HCT116 (cell line): ENCODE data around the gene KAZN. TPM values are rescaled to one million over a fixed set of nuclear protein-coding genes. Genes with fewer than 3 reads are reported as not detected.

ENCODE experiments used
- ATAC-seq: fragments of 200-7000 bp; cut with Tn5 transposase; 2 replicates; pipeline ENCODE4 v1.9.1; 2020; ENCODE audit warnings: mild to moderate bottlenecking, moderate library complexity
- BruUV-seq: library from RNA; stranded (reverse); fragments of 400-500 nt; replicated peaks from 2 replicates; lab custom pipeline; 2021; lab: Mats Ljungman, UMichigan
- CTCF ChIA-PET: fragments of 300-600 bp; sonication (Branson Sonifier 250); formaldehyde crosslinking; loops from one replicate; lab custom pipeline; 2021; ENCODE audit warnings: antibody characterized with exemption; lab: Charles Lee
- POLR2A ChIA-PET: fragments of 300-600, 350-600 bp; sonication (Branson Sonifier 250); formaldehyde crosslinking; loops from one replicate; lab custom pipeline; 2021; ENCODE audit warnings: antibody characterized with exemption; lab: Charles Lee
- RAD21 ChIA-PET, 2 experiments: fragments of 300-600 bp; sonication (Branson Sonifier 250); formaldehyde crosslinking; loops; one replicate each; lab custom pipeline; 2023; ENCODE audit warnings: low total read pairs in 2 of 2; ENCODE audit not compliant: uncharacterized antibody in 2 of 2, unreplicated experiment in 2 of 2, low non-redundant PET in 1 of 2; lab: Charles Lee
- DNase-seq: peaks from one replicate; pipeline ENCODE4 v3.0.0-alpha.2; 2010; ENCODE audit warnings: low read depth, low spot score
- H2AFZ ChIP-seq: fragments of 200-600 bp; shearing (Covaris generic), sonication (generic); 2 replicates; pipeline ENCODE4 v1.6.1; 2017; ENCODE audit warnings: low read depth, mixed run types, mixed read lengths, antibody characterized with exemption, low read length; ENCODE audit not compliant: poor library complexity, severe bottlenecking
- H3K27ac ChIP-seq: 2 replicates; pipeline ENCODE4 v1.5.1; 2012; ENCODE audit warnings: low read depth, low read length
- H3K27me3 ChIP-seq: fragments of 200-600 bp; sonication (generic); 2 replicates; pipeline ENCODE4 v1.6.1; 2016; ENCODE audit warnings: mixed run types, low read length, mixed read lengths; ENCODE audit not compliant: insufficient read depth
- H3K36me3 ChIP-seq, 2 experiments: fragments of 200-500 bp in 1 of 2; fragments of 200-600 bp in 1 of 2; sonication (Bioruptor generic) in 1 of 2; sonication (generic) in 1 of 2; 2 replicates each; pipeline versions ENCODE4 v1.5.1 to v1.6.1; 2014 to 2016; ENCODE audit warnings: low read length in 2 of 2, inconsistent platforms in 1 of 2, mixed read lengths in 1 of 2, mixed run types in 1 of 2; ENCODE audit not compliant: insufficient read depth in 2 of 2, control insufficient read depth in 1 of 2
- H3K4me1 ChIP-seq, 2 experiments: fragments of 200-600 bp in 1 of 2; sonication (generic) in 1 of 2; 2 replicates each; pipeline versions ENCODE4 v1.5.1 to v1.6.1; 2012 to 2017; ENCODE audit warnings: low read length in 2 of 2, inconsistent platforms in 1 of 2, mild to moderate bottlenecking in 1 of 2, mixed read lengths in 1 of 2, mixed run types in 1 of 2, moderate library complexity in 1 of 2; ENCODE audit not compliant: insufficient read depth in 2 of 2, control insufficient read depth in 1 of 2
- H3K4me2 ChIP-seq: fragments of 200-600 bp; sonication (generic); 2 replicates; pipeline ENCODE4 v1.6.1; 2017; ENCODE audit warnings: mixed run types, low read length, mixed read lengths
- H3K4me3 ChIP-seq, 2 experiments: fragments of 200-600 bp in 1 of 2; sonication (generic) in 1 of 2; replicated peaks in 1 of 2; 2 replicates each; pipeline ENCODE4 v1.5.1; 2011 to 2016; ENCODE audit warnings: low read length in 2 of 2, control low read depth in 1 of 2, low read depth in 1 of 2, mild to moderate bottlenecking in 1 of 2, mixed read lengths in 1 of 2, mixed run types in 1 of 2
- H3K79me2 ChIP-seq: fragments of 200-600 bp; sonication (generic); 2 replicates; pipeline ENCODE4 v1.6.1; 2017; ENCODE audit warnings: mild to moderate bottlenecking, mixed run types, low read length, moderate library complexity, mixed read lengths; ENCODE audit not compliant: insufficient read depth
- H3K9ac ChIP-seq: fragments of 200-600 bp; sonication (generic); 2 replicates; pipeline ENCODE4 v1.6.1; 2016; ENCODE audit warnings: low read length, mixed read lengths
- H3K9me2 ChIP-seq: fragments of 200-600 bp; sonication (generic), shearing (Covaris generic); 2 replicates; pipeline ENCODE4 v1.6.1; 2017; ENCODE audit warnings: mixed run types, mild to moderate bottlenecking, moderate library complexity; ENCODE audit not compliant: insufficient read depth
- H3K9me3 ChIP-seq, 2 experiments: fragments of 200-500 bp in 1 of 2; fragments of 200-600 bp in 1 of 2; sonication (Bioruptor generic) in 1 of 2; sonication (generic) in 1 of 2; 2 replicates each; pipeline ENCODE4 v1.6.1; 2014 to 2017; ENCODE audit warnings: low read length in 2 of 2, mixed read lengths in 2 of 2, inconsistent platforms in 1 of 2, low read depth in 1 of 2, mild to moderate bottlenecking in 1 of 2, mixed run types in 1 of 2, moderate library complexity in 1 of 2; ENCODE audit not compliant: control insufficient read depth in 1 of 2, insufficient read depth in 1 of 2
- H4K20me1 ChIP-seq: fragments of 200-600 bp; sonication (generic), shearing (Covaris generic); 2 replicates; pipeline ENCODE4 v1.6.1; 2017; ENCODE audit warnings: mixed run types, mild to moderate bottlenecking, moderate library complexity; ENCODE audit not compliant: insufficient read depth
- CBX3 ChIP-seq: IDR thresholded peaks from 2 replicates; pipeline ENCODE4 v1.6.1; 2012; ENCODE audit warnings: low read depth
- CEBPB ChIP-seq: IDR thresholded peaks from 2 replicates; pipeline ENCODE4 v1.6.1; 2012; ENCODE audit warnings: low read depth
- EGR1 ChIP-seq: IDR thresholded peaks from 2 replicates; pipeline ENCODE4 v1.6.1; 2012; ENCODE audit warnings: low read depth
- ELF1 ChIP-seq: IDR thresholded peaks from 2 replicates; pipeline ENCODE4 v1.6.1; 2012; ENCODE audit warnings: low read depth, borderline replicate concordance
- EZH2 ChIP-seq: fragments of 200-600 bp; sonication (generic); IDR thresholded peaks from 2 replicates; pipeline ENCODE4 v1.6.1; 2017; ENCODE audit warnings: antibody characterized with exemption, mixed run types
- EZH2phosphoT487 ChIP-seq: fragments of 200-600 bp; IDR thresholded peaks from 2 replicates; pipeline ENCODE4 v1.6.1; 2018; ENCODE audit warnings: antibody characterized with exemption, borderline replicate concordance
- FOSL1 ChIP-seq: IDR thresholded peaks from 2 replicates; pipeline ENCODE4 v1.6.1; 2012; ENCODE audit warnings: low read depth
- JUND ChIP-seq: IDR thresholded peaks from 2 replicates; pipeline ENCODE4 v1.6.1; 2012
- POLR2A ChIP-seq: IDR thresholded peaks from 2 replicates; pipeline ENCODE4 v1.7.0; 2011; ENCODE audit warnings: borderline replicate concordance; ENCODE audit not compliant: insufficient read depth, insufficient read length; ENCODE audit errors: extremely low read depth
- RAD21 ChIP-seq: IDR thresholded peaks from 2 replicates; pipeline ENCODE4 v1.6.1; 2012; ENCODE audit warnings: low read depth, mild to moderate bottlenecking
- SP1 ChIP-seq: IDR thresholded peaks from 2 replicates; pipeline ENCODE4 v1.6.1; 2012; ENCODE audit warnings: low read depth
- SRF ChIP-seq: IDR thresholded peaks from 2 replicates; pipeline ENCODE4 v1.6.1; 2012; ENCODE audit warnings: low read depth
- TCF7L2 ChIP-seq: IDR thresholded peaks from 2 replicates; pipeline ENCODE4 v1.7.0; 2011; ENCODE audit warnings: borderline replicate concordance, inconsistent platforms; ENCODE audit not compliant: insufficient read depth, insufficient read length; ENCODE audit errors: extremely low read depth
- ZFX ChIP-seq: fragments of 450-650 bp; IDR thresholded peaks from 2 replicates; pipeline ENCODE4 v1.6.1; 2017
- intact Hi-C: fragments of 100-400 bp; cut with micrococcal nuclease; formaldehyde crosslinking; loops from 2 replicates; pipeline ENCODE4 v1.10.0; 2022
- total RNA-seq: library from RNA; stranded (reverse); gene quantifications from one replicate; pipeline ENCODE4 v1.2.1, GENCODE V29; 2021; ENCODE audit not compliant: unreplicated experiment
- TF ChIP-seq, protein P1 (sequence below): IDR thresholded peaks from 2 replicates; pipeline ENCODE4 v1.6.1; 2012; ENCODE audit warnings: low read depth
- TF ChIP-seq, protein P2 (sequence below): IDR thresholded peaks from 2 replicates; pipeline ENCODE4 v1.6.1; 2012
- TF ChIP-seq, protein P3 (sequence below): IDR thresholded peaks from 2 replicates; pipeline ENCODE4 v1.6.1; 2012
- TF ChIP-seq, protein P4 (sequence below), 3 experiments: fragments of 200-600 bp in 1 of 3; sonication (generic) in 1 of 3; IDR thresholded peaks in 2 of 3; conservative IDR thresholded peaks in 1 of 3; 2 replicates each; pipeline ENCODE4 v1.5.1; 2012 to 2017; ENCODE audit warnings: low read depth in 2 of 3, low read length in 2 of 3, antibody characterized with exemption in 1 of 3, borderline replicate concordance in 1 of 3, control low read depth in 1 of 3, mild to moderate bottlenecking in 1 of 3, mixed read lengths in 1 of 3, mixed run types in 1 of 3, moderate library complexity in 1 of 3; ENCODE audit not compliant: insufficient read depth in 1 of 3

Gene KAZN
- total RNA-seq, 1 experiment from 2014 or later, result 13.4 TPM

DNA sequence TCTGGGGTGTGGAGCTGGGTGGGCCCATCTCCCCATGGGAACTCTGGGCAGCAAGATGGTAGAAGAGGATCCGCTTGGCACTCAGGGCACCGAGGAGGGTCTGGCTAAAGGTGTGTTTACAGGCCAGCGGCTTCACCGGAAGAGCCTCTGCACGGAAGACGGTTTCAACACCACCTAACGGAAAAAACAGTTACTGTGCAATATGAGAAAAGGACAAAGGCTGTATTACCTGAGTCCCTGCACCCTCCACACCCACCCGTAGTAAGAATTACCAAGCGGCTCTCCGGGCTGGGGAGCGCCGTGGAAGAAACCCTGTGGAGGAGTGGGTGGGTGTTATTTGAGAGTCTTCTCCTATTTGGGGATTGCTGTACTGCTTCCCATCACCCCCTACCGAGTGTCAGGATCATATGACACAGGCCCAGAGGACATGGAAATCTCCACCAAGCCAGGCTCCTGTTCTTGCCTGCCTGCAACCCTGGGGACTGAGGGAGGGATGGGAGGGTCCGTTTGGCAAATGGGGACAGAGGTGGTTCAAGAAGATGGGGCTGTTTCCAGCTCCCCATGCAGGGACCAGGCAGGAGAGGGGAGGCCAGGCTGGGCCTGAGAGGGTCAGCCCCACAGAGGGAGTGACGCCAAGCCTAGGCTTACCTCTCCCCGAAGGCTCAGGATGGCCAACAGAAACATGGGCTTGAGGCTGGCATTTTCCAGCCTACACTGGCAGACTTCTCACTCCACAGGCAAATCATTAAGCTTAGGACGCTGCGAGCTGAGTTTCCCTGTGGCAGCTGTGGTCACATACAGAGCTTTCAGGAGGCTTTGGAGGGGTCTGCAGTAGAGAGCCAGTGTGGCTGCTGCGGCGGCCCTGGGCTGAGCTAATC lies 351.6 kb downstream of the KAZN start (continued):
- TF ChIP-seq, protein P1, sequence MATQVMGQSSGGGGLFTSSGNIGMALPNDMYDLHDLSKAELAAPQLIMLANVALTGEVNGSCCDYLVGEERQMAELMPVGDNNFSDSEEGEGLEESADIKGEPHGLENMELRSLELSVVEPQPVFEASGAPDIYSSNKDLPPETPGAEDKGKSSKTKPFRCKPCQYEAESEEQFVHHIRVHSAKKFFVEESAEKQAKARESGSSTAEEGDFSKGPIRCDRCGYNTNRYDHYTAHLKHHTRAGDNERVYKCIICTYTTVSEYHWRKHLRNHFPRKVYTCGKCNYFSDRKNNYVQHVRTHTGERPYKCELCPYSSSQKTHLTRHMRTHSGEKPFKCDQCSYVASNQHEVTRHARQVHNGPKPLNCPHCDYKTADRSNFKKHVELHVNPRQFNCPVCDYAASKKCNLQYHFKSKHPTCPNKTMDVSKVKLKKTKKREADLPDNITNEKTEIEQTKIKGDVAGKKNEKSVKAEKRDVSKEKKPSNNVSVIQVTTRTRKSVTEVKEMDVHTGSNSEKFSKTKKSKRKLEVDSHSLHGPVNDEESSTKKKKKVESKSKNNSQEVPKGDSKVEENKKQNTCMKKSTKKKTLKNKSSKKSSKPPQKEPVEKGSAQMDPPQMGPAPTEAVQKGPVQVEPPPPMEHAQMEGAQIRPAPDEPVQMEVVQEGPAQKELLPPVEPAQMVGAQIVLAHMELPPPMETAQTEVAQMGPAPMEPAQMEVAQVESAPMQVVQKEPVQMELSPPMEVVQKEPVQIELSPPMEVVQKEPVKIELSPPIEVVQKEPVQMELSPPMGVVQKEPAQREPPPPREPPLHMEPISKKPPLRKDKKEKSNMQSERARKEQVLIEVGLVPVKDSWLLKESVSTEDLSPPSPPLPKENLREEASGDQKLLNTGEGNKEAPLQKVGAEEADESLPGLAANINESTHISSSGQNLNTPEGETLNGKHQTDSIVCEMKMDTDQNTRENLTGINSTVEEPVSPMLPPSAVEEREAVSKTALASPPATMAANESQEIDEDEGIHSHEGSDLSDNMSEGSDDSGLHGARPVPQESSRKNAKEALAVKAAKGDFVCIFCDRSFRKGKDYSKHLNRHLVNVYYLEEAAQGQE, result no peak
- TF ChIP-seq ZFX (no peak), ELF1 (no peak), SP1 (no peak)
- TF ChIP-seq, protein P2, sequence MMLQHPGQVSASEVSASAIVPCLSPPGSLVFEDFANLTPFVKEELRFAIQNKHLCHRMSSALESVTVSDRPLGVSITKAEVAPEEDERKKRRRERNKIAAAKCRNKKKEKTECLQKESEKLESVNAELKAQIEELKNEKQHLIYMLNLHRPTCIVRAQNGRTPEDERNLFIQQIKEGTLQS, result no peak
- TF ChIP-seq, all 23 proteins: peak for 0

DNA sequence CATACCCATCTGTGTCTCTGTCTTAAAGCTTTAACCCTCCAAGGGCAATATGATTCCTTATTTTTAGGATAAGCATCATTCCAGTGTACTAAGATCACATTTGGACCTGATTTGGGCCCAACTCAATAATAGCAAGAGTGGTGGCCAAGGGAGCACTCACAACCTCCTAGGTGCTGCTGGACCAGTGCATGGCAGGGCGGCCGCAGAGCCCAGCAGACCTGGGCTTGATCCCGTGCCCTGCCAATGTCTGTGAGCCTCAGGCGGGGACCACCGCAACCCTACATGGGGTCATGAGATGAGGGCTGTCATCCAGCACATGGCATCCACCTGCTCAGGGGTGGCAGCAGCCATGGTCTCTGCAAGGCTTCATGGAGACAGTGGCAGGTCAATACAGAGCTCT lies 353.3 kb downstream of the KAZN start:
- intact Hi-C loops, result no loop called here
- RAD21 ChIA-PET, result no interaction called here
- Histone ChIP-seq H4K20me1 (no peaks in the 10 kb centered on the region), H3K9me3 (peaks cover 0 to 3% of the 10 kb centered on the region in 2 experiments; a peak in 1 of 4 replicates), H3K4me2 (no peak overlapping the region), H3K4me3 (no peak overlapping the region), H3K27me3 (no peaks in the 10 kb centered on the region), H3K9ac (no peak overlapping the region), H2AFZ (no peak overlapping the region), H3K36me3 (no peaks in the 10 kb centered on the region), H3K4me1 (peaks cover 4 to 19% of the 10 kb centered on the region in 2 experiments; a peak in 3 of 4 replicates), H3K9me2 (no peaks in the 10 kb centered on the region), H3K79me2 (0 out of 2 replicates have a peak, but pooled peaks cover 4% of the 10 kb centered on the region), H3K27ac (no peak overlapping the region)
- DNase-seq, result no peak
- POLR2A ChIA-PET, result no interaction called here
- no TSS peak for BruUV-seq
- CTCF ChIA-PET, result no interaction called here
- no peak for ATAC-seq
- TF ChIP-seq, protein P3, sequence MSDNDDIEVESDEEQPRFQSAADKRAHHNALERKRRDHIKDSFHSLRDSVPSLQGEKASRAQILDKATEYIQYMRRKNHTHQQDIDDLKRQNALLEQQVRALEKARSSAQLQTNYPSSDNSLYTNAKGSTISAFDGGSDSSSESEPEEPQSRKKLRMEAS, result no peak
- no peak for TF ChIP-seq EZH2
- TF ChIP-seq ELF1, result no peak
- no peak for TF ChIP-seq JUND
- TF ChIP-seq, protein P2, result no peak
- TF ChIP-seq CBX3, result no peak
- no peak for TF ChIP-seq POLR2A
- no peak for TF ChIP-seq CEBPB
- no peak for TF ChIP-seq TCF7L2
- no peak for TF ChIP-seq SRF
- TF ChIP-seq, protein P4, sequence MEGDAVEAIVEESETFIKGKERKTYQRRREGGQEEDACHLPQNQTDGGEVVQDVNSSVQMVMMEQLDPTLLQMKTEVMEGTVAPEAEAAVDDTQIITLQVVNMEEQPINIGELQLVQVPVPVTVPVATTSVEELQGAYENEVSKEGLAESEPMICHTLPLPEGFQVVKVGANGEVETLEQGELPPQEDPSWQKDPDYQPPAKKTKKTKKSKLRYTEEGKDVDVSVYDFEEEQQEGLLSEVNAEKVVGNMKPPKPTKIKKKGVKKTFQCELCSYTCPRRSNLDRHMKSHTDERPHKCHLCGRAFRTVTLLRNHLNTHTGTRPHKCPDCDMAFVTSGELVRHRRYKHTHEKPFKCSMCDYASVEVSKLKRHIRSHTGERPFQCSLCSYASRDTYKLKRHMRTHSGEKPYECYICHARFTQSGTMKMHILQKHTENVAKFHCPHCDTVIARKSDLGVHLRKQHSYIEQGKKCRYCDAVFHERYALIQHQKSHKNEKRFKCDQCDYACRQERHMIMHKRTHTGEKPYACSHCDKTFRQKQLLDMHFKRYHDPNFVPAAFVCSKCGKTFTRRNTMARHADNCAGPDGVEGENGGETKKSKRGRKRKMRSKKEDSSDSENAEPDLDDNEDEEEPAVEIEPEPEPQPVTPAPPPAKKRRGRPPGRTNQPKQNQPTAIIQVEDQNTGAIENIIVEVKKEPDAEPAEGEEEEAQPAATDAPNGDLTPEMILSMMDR (IDR thresholded peaks at IDR 0.05 in 2 of 3, conservative IDR thresholded peaks at IDR 0.05 in 1 of 3; ENCODE audit: borderline replicate concordance in 1 of 3, insufficient read depth in 1 of 3, low read depth in 2 of 3, low read length in 2 of 3), result no peak
- TF ChIP-seq ZFX, result no peak
- TF ChIP-seq FOSL1, result no peak
- no peak for TF ChIP-seq EGR1
- no peak for TF ChIP-seq EZH2phosphoT487
- no peak for TF ChIP-seq RAD21
